NK-92 (cell line): ENCODE measurements around the gene HCFC1R1.

Source experiments
- DNase-seq: peaks from one replicate; lab custom pipeline; 2025; ENCODE audit not compliant: unreplicated experiment; lab: John Stamatoyannopoulos, UW

Gene HCFC1R1

GRCh38 chr16:3001316-3001715 is 22.4 kb downstream of the HCFC1R1 start:
- DNase-seq, result no peak

DNA sequence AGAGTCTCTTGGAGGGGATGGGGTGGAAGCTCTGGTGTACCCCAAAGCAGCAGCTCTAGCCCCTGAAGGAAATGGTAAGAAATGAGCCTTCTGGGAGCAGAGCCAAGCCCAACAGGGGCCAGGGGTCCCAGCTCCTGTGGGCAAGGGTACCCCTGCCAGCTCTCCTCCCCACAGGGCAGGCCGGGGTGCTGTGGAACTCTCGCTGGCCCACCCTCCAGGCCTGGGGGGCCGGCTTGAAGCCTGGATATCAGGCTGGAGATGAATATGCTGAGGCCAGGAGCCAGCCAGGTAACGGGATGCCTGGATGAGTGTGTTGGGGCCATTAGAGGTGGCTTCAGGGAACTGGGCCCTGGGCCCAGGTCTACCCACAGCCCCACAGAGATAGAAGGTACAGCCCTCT is 23.2 kb downstream of the HCFC1R1 start:
- no peak for DNase-seq

DNA sequence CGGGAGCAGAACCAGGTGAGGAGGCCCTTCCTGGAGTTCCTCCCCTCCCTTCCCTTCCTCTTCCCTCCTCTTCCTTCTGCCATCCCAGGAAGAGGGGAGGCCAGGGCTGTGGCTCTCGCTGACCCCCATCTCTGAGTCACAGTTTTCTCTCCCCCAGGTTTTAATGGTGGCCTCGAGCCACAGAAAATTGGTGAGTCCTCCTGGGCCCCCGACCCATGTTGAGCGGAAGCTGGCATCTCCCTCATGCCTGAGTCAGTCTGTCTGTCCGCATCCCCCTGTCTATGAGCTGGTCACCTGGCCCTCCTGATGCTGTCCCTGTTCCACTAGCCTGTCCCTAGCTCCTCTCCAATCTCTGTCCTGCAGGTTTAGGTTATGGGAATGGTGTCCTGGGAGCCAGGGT is 23.8 kb downstream of the HCFC1R1 start:
- no peak for DNase-seq

GRCh38 chr16:2996298-2996697 is 27.4 kb downstream of the HCFC1R1 start:
- DNase-seq, result no peak

- DNase-seq, result no peak
Observed at GRCh38 chr16:2992383-2993081, 31.2 kb downstream of the HCFC1R1 start.

GRCh38 chr16:2991566-2992261 is 32.0 kb downstream of the HCFC1R1 start:
- no peak for DNase-seq

DNA sequence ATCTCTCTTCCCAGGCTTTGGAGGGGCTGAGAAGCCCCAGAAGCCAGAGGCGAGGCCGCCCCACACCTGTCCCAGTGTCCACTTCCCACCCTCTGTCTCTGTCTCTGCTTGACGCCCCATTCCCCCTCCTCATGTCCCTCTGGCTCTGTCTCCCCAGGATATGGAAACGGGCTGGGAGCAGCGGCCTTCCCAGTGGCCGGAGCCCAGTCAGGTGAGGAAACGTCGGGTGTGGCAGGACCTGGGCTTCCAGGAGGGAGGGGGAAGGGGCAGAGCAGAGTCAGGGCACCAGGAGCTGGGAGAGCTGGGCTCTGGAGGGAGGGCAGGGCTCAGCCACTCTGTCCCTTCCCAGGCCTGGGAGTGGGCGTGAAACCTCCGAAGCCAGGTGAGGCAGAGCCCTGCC is 32.9 kb downstream of the HCFC1R1 start:
- no peak for DNase-seq

GRCh38 chr16:2988590-2989099 is 35.1 kb downstream of the HCFC1R1 start:
- no peak for DNase-seq

GRCh38 chr16:2987833-2988232 is 35.9 kb downstream of the HCFC1R1 start:
- no peak for DNase-seq

- no peak for DNase-seq
Observed at GRCh38 chr16:2987286-2987685, 36.5 kb downstream of the HCFC1R1 start.

DNA sequence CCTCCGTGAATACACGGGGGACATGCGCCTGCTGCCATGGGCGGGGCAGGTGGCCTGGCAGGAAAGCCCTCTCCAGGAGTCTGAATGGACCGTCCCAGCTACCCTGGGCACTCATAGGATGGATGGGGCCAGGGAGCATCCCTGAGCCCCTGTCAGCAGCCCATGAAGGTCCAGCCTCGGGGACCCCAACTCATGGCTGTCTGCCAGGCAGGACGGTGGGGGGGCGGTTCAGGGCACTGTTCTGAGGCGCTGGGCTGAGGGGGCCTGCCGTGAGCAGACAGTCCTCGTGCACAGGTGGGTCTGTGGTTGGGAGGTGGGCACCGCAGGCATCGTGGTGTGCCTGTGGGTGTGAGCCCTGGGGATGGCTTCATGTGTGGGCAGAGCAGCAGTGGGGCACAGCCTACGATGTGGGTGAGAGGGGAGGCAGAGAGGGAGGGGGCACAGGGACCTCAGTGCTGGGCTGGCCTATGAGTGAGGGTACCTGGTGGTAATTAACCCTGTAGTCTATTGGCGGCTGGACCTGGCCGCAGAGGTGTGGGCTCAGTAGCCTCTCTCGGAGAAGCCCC is 37.0 kb downstream of the HCFC1R1 start:
- no peak for DNase-seq

DNA sequence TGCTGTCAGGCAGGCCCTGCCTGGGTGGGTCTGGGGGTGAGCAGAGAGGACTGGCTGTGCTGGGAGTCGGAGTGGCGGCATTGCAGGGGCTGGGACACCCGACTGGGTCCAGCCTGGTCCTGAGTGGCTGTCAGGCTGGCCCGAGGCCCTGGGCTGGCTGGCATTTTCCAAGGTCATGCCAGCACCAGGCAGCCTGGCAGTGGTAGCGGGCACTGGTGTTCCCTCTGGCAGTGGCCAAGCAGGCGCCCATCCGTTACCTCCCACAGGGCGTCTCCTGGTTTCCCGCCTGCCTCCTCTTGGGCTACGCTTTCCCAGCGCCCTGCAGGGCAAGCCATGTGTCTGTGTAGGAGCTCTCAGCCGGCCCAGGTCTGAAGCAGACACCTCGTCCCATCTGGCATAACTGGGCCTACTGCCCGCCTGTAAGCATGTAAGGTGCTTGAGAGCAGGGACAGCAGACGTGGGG is 37.8 kb downstream of the HCFC1R1 start:
- DNase-seq, result no peak

- DNase-seq, result no peak
Observed at GRCh38 chr16:2985462-2985861, 38.3 kb downstream of the HCFC1R1 start.

DNA sequence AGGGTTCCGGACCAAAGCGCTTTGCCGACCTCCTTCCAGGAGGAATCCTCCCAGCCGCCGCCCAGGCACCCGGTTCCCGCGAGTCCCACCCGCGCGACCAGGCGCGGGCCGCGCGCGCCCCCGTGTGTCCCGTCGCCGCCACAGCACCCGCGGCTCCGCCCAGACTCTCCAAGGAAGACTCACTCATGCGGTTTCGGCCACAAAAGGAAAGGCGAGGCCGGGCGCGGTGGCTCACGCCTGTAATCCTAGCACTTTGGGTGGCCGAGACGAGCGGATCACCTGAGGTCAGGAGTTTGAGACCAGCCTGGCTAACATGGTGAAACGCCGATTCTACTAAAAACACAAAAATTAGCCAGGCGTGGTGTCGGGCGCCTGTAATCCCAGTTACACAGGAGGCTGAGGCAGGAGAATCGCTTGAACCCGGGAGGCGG is 40.0 kb downstream of the HCFC1R1 start:
- no peak for DNase-seq

- no peak for DNase-seq
Observed at GRCh38 chr16:2982402-2982801, 41.3 kb downstream of the HCFC1R1 start.

- no peak for DNase-seq
Observed at GRCh38 chr16:2981899-2982250, 41.9 kb downstream of the HCFC1R1 start.

- no peak for DNase-seq
Observed at GRCh38 chr16:2981177-2981898, 42.4 kb downstream of the HCFC1R1 start.

- DNase-seq, result peak; percentile 61
Observed at GRCh38 chr16:2980227-2981176, 43.2 kb downstream of the HCFC1R1 start, which contains the start of gene PKMYT1. Gene PKMYT1, minus strand, starts transcription at chr16:2980446. Its CDS starts 789 bp downstream, at chr16:2979657.

DNA sequence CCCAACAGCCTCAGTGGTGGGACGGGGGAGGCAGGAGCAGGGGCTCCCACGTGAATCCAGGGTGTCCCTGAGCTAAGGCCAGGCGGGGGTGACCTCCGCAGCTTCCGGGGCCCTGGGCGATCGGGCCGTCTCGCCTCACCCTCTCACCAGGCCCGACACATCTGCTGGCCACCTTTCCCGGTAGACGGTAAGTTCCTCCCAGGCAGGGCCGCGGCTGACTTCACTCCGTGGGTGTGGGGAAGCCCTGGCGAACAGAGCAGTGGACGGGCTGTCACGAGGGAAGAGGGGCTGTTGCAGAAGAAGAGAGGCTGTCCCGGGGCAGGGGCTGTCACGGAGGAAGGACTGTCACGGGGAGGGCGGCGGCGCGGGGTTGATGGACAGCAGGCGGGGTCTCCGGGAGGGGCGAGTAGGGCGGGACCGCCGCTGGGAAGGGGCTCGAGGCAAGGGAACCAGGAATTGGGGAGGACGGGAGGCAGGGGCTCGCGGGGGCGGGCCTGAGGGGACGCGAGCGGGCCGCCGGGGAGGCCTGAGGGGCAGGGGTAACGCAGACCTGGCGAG is 44.0 kb downstream of the HCFC1R1 start:
- DNase-seq, result no peak

- DNase-seq, result no peak
Observed at GRCh38 chr16:2977440-2977839, 46.3 kb downstream of the HCFC1R1 start.
